HepG2 (cell line): ENCODE measurements around the gene RARS1. TPM values are rescaled to one million over a fixed set of nuclear protein-coding genes. Genes with fewer than 3 reads are reported as not detected.

Source experiments
- ATAC-seq: fragments of 200-7000 bp; cut with Tn5 transposase; 3 replicates; pipeline ENCODE4 v1.9.1; 2020; ENCODE audit warnings: mild to moderate bottlenecking, moderate library complexity
- BruUV-seq: library from RNA; stranded (reverse); fragments of 400-500 nt; replicated peaks from 2 replicates; lab custom pipeline; 2021; lab: Mats Ljungman, UMichigan
- CTCF ChIA-PET: fragments of 300-600 bp; formaldehyde crosslinking; extraction: SDS; loops from one replicate; lab custom pipeline; 2021; ENCODE audit warnings: low total read pairs, inconsistent platforms, low intra/inter-chr PET ratio; lab: Yijun Ruan, JAX
- POLR2A ChIA-PET: fragments of 350-600 bp; sonication (Branson Sonifier 250); formaldehyde crosslinking; loops from one replicate; lab custom pipeline; 2020; ENCODE audit warnings: antibody characterized with exemption, inconsistent platforms; lab: Yijun Ruan, JAX
- DNase-seq: peaks from one replicate; pipeline ENCODE4 v3.0.0-alpha.2; 2015; ENCODE audit warnings: low spot score
- FAIRE-seq: peaks from 3 replicates; lab custom pipeline; 2011; peaks lifted over from hg19 to GRCh38; lab: Jason Lieb, UNC
- H2AFZ ChIP-seq: one replicate; pipeline ENCODE4 v1.6.1; 2011; ENCODE audit warnings: low read length, inconsistent platforms
- H3K27ac ChIP-seq: fragments of 300-600 bp; 3 replicates; pipeline ENCODE4 v1.8.0; 2011; ENCODE audit warnings: mixed run types, mild to moderate bottlenecking, mixed read lengths, low read length, inconsistent platforms; ENCODE audit not compliant: insufficient read depth; ENCODE audit errors: extremely low read length
- H3K27me3 ChIP-seq, 2 experiments: fragments of 200-600 bp in 1 of 2; 2 replicates in 1 of 2; 3 replicates in 1 of 2; pipeline versions ENCODE4 v1.6.0 to v1.8.0; 2011; ENCODE audit warnings: low read length in 2 of 2, mild to moderate bottlenecking in 2 of 2, moderate library complexity in 2 of 2, inconsistent platforms in 1 of 2; ENCODE audit not compliant: insufficient read depth in 2 of 2, control insufficient read depth in 1 of 2
- H3K36me3 ChIP-seq, 2 experiments: fragments of 200-600 bp in 1 of 2; replicated peaks in 1 of 2; 2 replicates in 1 of 2; 3 replicates in 1 of 2; pipeline versions ENCODE4 v1.5.1 to v1.8.0; 2011; ENCODE audit warnings: low read length in 2 of 2, inconsistent platforms in 1 of 2; ENCODE audit not compliant: insufficient read depth in 2 of 2, control insufficient read depth in 1 of 2
- H3K4me1 ChIP-seq: 2 replicates; pipeline ENCODE4 v1.5.1; 2012; ENCODE audit warnings: low read length, inconsistent platforms; ENCODE audit not compliant: insufficient read depth
- H3K4me2 ChIP-seq: 2 replicates; pipeline ENCODE4 v1.6.0; 2011; ENCODE audit warnings: low read depth, low read length, inconsistent platforms
- H3K4me3 ChIP-seq, 3 experiments: fragments of 200-600 bp in 1 of 3; sonication (generic), shearing (Covaris generic) in 1 of 3; replicated peaks in 1 of 3; 2 replicates each; pipeline ENCODE4 v1.5.1; 2011 to 2016; ENCODE audit warnings: low read length in 3 of 3, inconsistent platforms in 2 of 3, low read depth in 2 of 3, mild to moderate bottlenecking in 2 of 3, control low read depth in 1 of 3, mixed read lengths in 1 of 3; ENCODE audit not compliant: insufficient read depth in 1 of 3
- H3K79me2 ChIP-seq: one replicate; pipeline ENCODE4 v1.6.1; 2011; ENCODE audit warnings: low read length, inconsistent platforms; ENCODE audit not compliant: insufficient read depth
- H3K9ac ChIP-seq: 2 replicates; pipeline ENCODE4 v1.6.0; 2011; ENCODE audit warnings: mild to moderate bottlenecking, low read depth, low read length, inconsistent platforms; ENCODE audit not compliant: insufficient read depth
- H3K9me3 ChIP-seq: 2 replicates; pipeline ENCODE4 v1.5.1; 2012; ENCODE audit warnings: mild to moderate bottlenecking, low read length
- H4K20me1 ChIP-seq: 2 replicates; pipeline ENCODE4 v1.6.0; 2011; ENCODE audit warnings: inconsistent platforms, mild to moderate bottlenecking, low read length, moderate library complexity; ENCODE audit not compliant: insufficient read depth
- ARID5B ChIP-seq: IDR thresholded peaks from 2 replicates; pipeline ENCODE4 v1.4.0; 2020; ENCODE audit warnings: mild to moderate bottlenecking, missing genetic modification reagents
- ARNT2 ChIP-seq: sonication (generic); formaldehyde crosslinking; IDR thresholded peaks from 2 replicates; pipeline ENCODE4 v1.8.0; 2022; ENCODE audit warnings: mild to moderate bottlenecking, low read depth, missing genetic modification reagents, moderate library complexity
- ISL2 ChIP-seq: sonication (generic); formaldehyde crosslinking; IDR thresholded peaks from 2 replicates; pipeline ENCODE4 v1.5.0; 2020; ENCODE audit warnings: missing genetic modification reagents
- NCOA1 ChIP-seq: sonication (generic); formaldehyde crosslinking; IDR thresholded peaks from 2 replicates; pipeline ENCODE4 v1.9.0; 2021; ENCODE audit warnings: missing genetic modification reagents
- PCBP2 ChIP-seq: fragments of 200-400 bp; formaldehyde crosslinking; optimal IDR thresholded peaks from 2 replicates; pipeline ENCODE3; 2018; ENCODE audit warnings: low read length, low read depth; ENCODE audit not compliant: poor library complexity, severe bottlenecking
- TCF12 ChIP-seq, 2 experiments: fragments of 450-650 bp in 1 of 2; sonication (generic) in 1 of 2; formaldehyde crosslinking in 1 of 2; IDR thresholded peaks; 2 replicates each; pipeline versions ENCODE4 v1.6.1 to v1.8.0; 2017 to 2022; ENCODE audit warnings: antibody characterized with exemption in 1 of 2, mild to moderate bottlenecking in 1 of 2, missing genetic modification reagents in 1 of 2, moderate library complexity in 1 of 2
- UBTF ChIP-seq: sonication (generic); formaldehyde crosslinking; IDR thresholded peaks from 2 replicates; pipeline ENCODE4 v1.4.0; 2020; ENCODE audit warnings: mild to moderate bottlenecking, missing genetic modification reagents
- ZFP82 ChIP-seq: sonication (generic); formaldehyde crosslinking; IDR thresholded peaks from 2 replicates; pipeline ENCODE4 v1.5.1; 2020; ENCODE audit warnings: mild to moderate bottlenecking, missing genetic modification reagents, borderline replicate concordance
- ZMYM2 ChIP-seq: sonication (generic); formaldehyde crosslinking; IDR thresholded peaks from 2 replicates; pipeline ENCODE4 v1.8.0; 2022; ENCODE audit warnings: mild to moderate bottlenecking, missing genetic modification reagents
- ZNF558 ChIP-seq: sonication (generic); formaldehyde crosslinking; IDR thresholded peaks from 2 replicates; pipeline ENCODE4 v1.9.0; 2022; ENCODE audit warnings: mild to moderate bottlenecking, missing genetic modification reagents, borderline replicate concordance
- ZNF567 ChIP-seq: sonication (generic); formaldehyde crosslinking; IDR thresholded peaks from 2 replicates; pipeline ENCODE4 v1.8.1; 2023; ENCODE audit warnings: mild to moderate bottlenecking, missing genetic modification reagents, borderline replicate concordance
- ZNF670 ChIP-seq: sonication (generic); formaldehyde crosslinking; IDR thresholded peaks from 2 replicates; pipeline ENCODE4 v1.8.0; 2022; ENCODE audit warnings: mild to moderate bottlenecking, missing genetic modification reagents, borderline replicate concordance
- ZNF766 ChIP-seq: sonication (generic); formaldehyde crosslinking; IDR thresholded peaks from 2 replicates; pipeline ENCODE4 v1.5.0; 2020; ENCODE audit warnings: missing genetic modification reagents, borderline replicate concordance
- ZNF775 ChIP-seq: sonication (generic); formaldehyde crosslinking; IDR thresholded peaks from 2 replicates; pipeline ENCODE4 v1.4.0; 2020; ENCODE audit warnings: missing genetic modification reagents, mild to moderate bottlenecking, moderate library complexity, borderline replicate concordance
- WGBS: methylation state at CpG from one replicate; pipeline ENCODE4 v1.1.6; 2017; ENCODE audit warnings: low lambda C conversion rate; 5-methylcytosine and 5-hydroxymethylcytosine counted together
- in situ Hi-C: cut with HindIII; loops from 2 replicates; pipeline ENCODE4 v1.10.0; 2017; ENCODE audit warnings: low pct_unique_long_range_greater_than_20kb; ENCODE audit not compliant: extremely low pct_ligation_motif_present
- intact Hi-C: fragments of 100-400 bp; cut with micrococcal nuclease; formaldehyde crosslinking; loops from one replicate; pipeline ENCODE4 v1.10.0; 2022; ENCODE audit not compliant: unreplicated experiment
- polyA plus RNA-seq, 8 experiments: library from polyadenylated mRNA; depleted of rRNA in 3 of 8; stranded (reverse) in 7 of 8; unstranded in 1 of 8; fragments of >200 nt; fragmentation: Illumina TruSeq in 4 of 8; extraction: Trizol in 4 of 8; gene quantifications; 2 replicates each; pipeline versions ENCODE4 v1.2.1 to v1.2.3, GENCODE V29; 2011 to 2016; ENCODE audit warnings: low read depth in 4 of 8, missing spikeins in 1 of 8, mixed read lengths in 1 of 8; ENCODE audit not compliant: insufficient read depth in 1 of 8
- total RNA-seq, 5 experiments: library from RNA; depleted of rRNA; stranded (reverse); fragments of >200 nt; fragmentation: Illumina TruSeq; extraction: Trizol; gene quantifications; 2 replicates each; pipeline ENCODE4 v1.2.3, GENCODE V29; 2016; ENCODE audit warnings: low read depth in 1 of 5

RARS1 gene
- total and polyA plus RNA-seq, 2 of the 13 experiments (the other 11 are each of a cell fraction or from before 2014, with no cell fraction given) = 54.6 to 170 TPM

- no peak for TF ChIP-seq ZNF670 (CRISPR knock-in tag)
Measured at GRCh38 chr5:168464641-168465040, 21.6 kb upstream of the RARS1 start (continued).

- no peaks in the 10 kb centered on the region for H3K27me3 ChIP-seq
- intact Hi-C loops = no loop called here
- peaks cover 8 to 43% of the 10 kb centered on the region in 2 experiments; a peak in 4 of 5 replicates for H3K36me3 ChIP-seq
- BruUV-seq = no TSS peak
- H3K4me2 ChIP-seq = no peak overlapping the region
- DNase-seq (no peak), ATAC-seq (no peak), FAIRE-seq (no peak)
- no peak overlapping the region for H3K9ac ChIP-seq
- in situ Hi-C loops = no loop called here
- H3K27ac ChIP-seq = no peak overlapping the region
- no peaks in the 10 kb centered on the region for H4K20me1 ChIP-seq
- H3K9me3 ChIP-seq = no peaks in the 10 kb centered on the region
- H3K4me3 ChIP-seq = no peak overlapping the region
- ChIA-PET POLR2A (no interaction called here), CTCF (no interaction called here)
- WGBS = 95% methylated on average over 11 of the region's 12 CpGs
- H3K4me1 ChIP-seq = no peaks in the 10 kb centered on the region
- H2AFZ ChIP-seq = no peak overlapping the region
- no peaks in the 10 kb centered on the region for H3K79me2 ChIP-seq
- no peak for TF ChIP-seq ZNF775 (CRISPR knock-in tag)
- no peak for TF ChIP-seq NCOA1
- TF ChIP-seq TCF12 (IDR thresholded peaks at IDR 0.05) = no peak
- TF ChIP-seq TCF12 (CRISPR knock-in tag; IDR thresholded peaks at IDR 0.05) = no peak
- no peak for TF ChIP-seq ZNF558 (CRISPR knock-in tag)
- TF ChIP-seq ZFP82 (CRISPR knock-in tag) = no peak
- TF ChIP-seq ZNF567 (CRISPR knock-in tag) = no peak
- TF ChIP-seq PCBP2 = no peak
- no peak for TF ChIP-seq ARNT2
- no peak for TF ChIP-seq ARID5B
- TF ChIP-seq ISL2 (CRISPR knock-in tag) = no peak
- no peak for TF ChIP-seq ZMYM2
- TF ChIP-seq ZNF766 = no peak
- TF ChIP-seq UBTF = no peak
Measured at GRCh38 chr5:168467755-168468330, 18.4 kb upstream of the RARS1 start.
